Uterus (tissue), 2 donors: ENCODE data around the gene TRIM62.

Experiments
- CTCF ChIP-seq, 4 experiments: fragments of 200-600 bp in 2 of 4; fragments of 450-650 bp in 2 of 4; sonication (generic) in 2 of 4; IDR thresholded peaks; one replicate each; pipeline ENCODE4 v1.5.1; 2016 to 2019; ENCODE audit warnings: antibody characterized with exemption in 4 of 4, mild to moderate bottlenecking in 2 of 4, moderate library complexity in 1 of 4
- POLR2A ChIP-seq, 2 donors: fragments of 450-650 bp; IDR thresholded peaks; one replicate each; pipeline ENCODE4 v1.6.1; 2016; ENCODE audit warnings: antibody characterized with exemption in 2 of 2, mild to moderate bottlenecking in 1 of 2, moderate library complexity in 1 of 2

GRCh38 chr1:33126411-33127000 lies 55.3 kb downstream of the TRIM62 start:
- TF ChIP-seq CTCF (IDR thresholded peaks at IDR 0.05) (no peak), POLR2A (IDR thresholded peaks at IDR 0.05) (no peak)
